ENCODE data around the gene LILRB2.
"Not testable (repeated sequence)": the region's sequence is repeated elsewhere in the genome, so short reads cannot be mapped to it uniquely, and the experiment has no call there.

GRCh38 chr19:54278571-54279195 is 2.2 kb downstream of the LILRB2 start:
- TF ChIP-seq, protein P1, sequence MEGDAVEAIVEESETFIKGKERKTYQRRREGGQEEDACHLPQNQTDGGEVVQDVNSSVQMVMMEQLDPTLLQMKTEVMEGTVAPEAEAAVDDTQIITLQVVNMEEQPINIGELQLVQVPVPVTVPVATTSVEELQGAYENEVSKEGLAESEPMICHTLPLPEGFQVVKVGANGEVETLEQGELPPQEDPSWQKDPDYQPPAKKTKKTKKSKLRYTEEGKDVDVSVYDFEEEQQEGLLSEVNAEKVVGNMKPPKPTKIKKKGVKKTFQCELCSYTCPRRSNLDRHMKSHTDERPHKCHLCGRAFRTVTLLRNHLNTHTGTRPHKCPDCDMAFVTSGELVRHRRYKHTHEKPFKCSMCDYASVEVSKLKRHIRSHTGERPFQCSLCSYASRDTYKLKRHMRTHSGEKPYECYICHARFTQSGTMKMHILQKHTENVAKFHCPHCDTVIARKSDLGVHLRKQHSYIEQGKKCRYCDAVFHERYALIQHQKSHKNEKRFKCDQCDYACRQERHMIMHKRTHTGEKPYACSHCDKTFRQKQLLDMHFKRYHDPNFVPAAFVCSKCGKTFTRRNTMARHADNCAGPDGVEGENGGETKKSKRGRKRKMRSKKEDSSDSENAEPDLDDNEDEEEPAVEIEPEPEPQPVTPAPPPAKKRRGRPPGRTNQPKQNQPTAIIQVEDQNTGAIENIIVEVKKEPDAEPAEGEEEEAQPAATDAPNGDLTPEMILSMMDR (conservative IDR thresholded peaks at IDR 0.05) = not testable (repeated sequence)
- not testable (repeated sequence) for TF ChIP-seq EZH2 (IDR thresholded peaks at IDR 0.05; ENCODE audit: low read depth)
